Neutrophil (primary cell): ENCODE measurements around the gene APOBEC4.
A peak's percentile ranks its signal among the peaks of the same experiment; 100 is the strongest.

Experiments used
- H3K27ac ChIP-seq: fragments of 200-600 bp; sonication (generic); 2 replicates; pipeline ENCODE4 v1.5.1; 2016; ENCODE audit warnings: mild to moderate bottlenecking, moderate library complexity
- H3K27me3 ChIP-seq: fragments of 200-600 bp; sonication (generic); 2 replicates; pipeline ENCODE4 v1.6.0; 2016; ENCODE audit warnings: mild to moderate bottlenecking
- H3K36me3 ChIP-seq: fragments of 200-600 bp; sonication (generic); 2 replicates; pipeline ENCODE4 v1.5.1; 2017
- H3K4me1 ChIP-seq, 2 experiments: fragments of 200-600 bp in 1 of 2; sonication (generic) in 1 of 2; 1 replicate in 1 of 2; 2 replicates in 1 of 2; pipeline versions ENCODE4 v1.5.1 to v1.6.1; 2013 to 2016; ENCODE audit warnings: low read depth in 1 of 2, low read length in 1 of 2, mild to moderate bottlenecking in 1 of 2, moderate library complexity in 1 of 2; ENCODE audit not compliant: control insufficient read depth in 1 of 2, insufficient read depth in 1 of 2
- H3K4me3 ChIP-seq, 2 experiments: fragments of 200-600 bp in 1 of 2; sonication (generic) in 1 of 2; 1 replicate in 1 of 2; 2 replicates in 1 of 2; pipeline ENCODE4 v1.5.1; 2013 to 2016; ENCODE audit warnings: low read depth in 1 of 2, low read length in 1 of 2, mild to moderate bottlenecking in 1 of 2, moderate library complexity in 1 of 2
- H3K9me3 ChIP-seq: fragments of 200-600 bp; sonication (generic); 2 replicates; pipeline ENCODE4 v1.5.1; 2016
- CTCF ChIP-seq: fragments of 200-600 bp; sonication (generic); IDR thresholded peaks from 2 replicates; pipeline ENCODE4 v1.5.1; 2016; ENCODE audit warnings: antibody characterized with exemption

The APOBEC4 gene

GRCh38 chr1:183600136-183600535 lies 53.0 kb downstream of the APOBEC4 start:
- no peaks in the 10 kb centered on the region for H3K9me3 ChIP-seq
- H3K36me3 ChIP-seq, result no peaks in the 10 kb centered on the region
- H3K4me1 ChIP-seq, result peaks cover 82 to 88% of the 10 kb centered on the region in 2 experiments
- no peak for TF ChIP-seq CTCF
- no peaks in the 10 kb centered on the region for H3K27me3 ChIP-seq
- peak overlapping the region in 1 of 2 experiments; percentile 64 for H3K4me3 ChIP-seq
- H3K27ac ChIP-seq, result peak overlapping the region; percentile 98

DNA sequence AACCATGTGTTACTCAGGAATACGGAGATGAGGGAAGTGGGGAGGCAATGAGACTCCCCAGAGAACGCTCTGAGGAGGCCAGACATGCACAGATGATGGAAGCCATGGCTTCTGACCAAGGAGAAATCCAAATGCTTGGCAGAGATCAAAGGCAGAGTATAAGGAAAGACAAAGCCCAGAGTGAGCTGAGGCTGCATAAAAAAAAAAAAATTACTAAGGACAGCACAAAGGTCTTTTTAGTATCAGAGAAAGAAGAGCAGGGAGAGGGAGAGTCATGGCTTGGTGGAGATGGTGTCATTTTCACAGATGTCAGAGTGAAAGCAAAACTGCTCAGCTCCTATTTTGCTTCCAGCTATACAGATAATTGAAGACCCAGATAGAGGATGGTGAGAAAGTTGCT lies 54.7 kb downstream of the APOBEC4 start:
- H3K4me1 ChIP-seq, result peaks cover 75 to 84% of the 10 kb centered on the region in 2 experiments
- no peaks in the 10 kb centered on the region for H3K36me3 ChIP-seq
- no peak for TF ChIP-seq CTCF
- H3K27ac ChIP-seq, result peak overlapping the region; percentile 98
- H3K27me3 ChIP-seq, result no peaks in the 10 kb centered on the region
- H3K9me3 ChIP-seq, result no peaks in the 10 kb centered on the region
- no peak overlapping the region for H3K4me3 ChIP-seq

DNA sequence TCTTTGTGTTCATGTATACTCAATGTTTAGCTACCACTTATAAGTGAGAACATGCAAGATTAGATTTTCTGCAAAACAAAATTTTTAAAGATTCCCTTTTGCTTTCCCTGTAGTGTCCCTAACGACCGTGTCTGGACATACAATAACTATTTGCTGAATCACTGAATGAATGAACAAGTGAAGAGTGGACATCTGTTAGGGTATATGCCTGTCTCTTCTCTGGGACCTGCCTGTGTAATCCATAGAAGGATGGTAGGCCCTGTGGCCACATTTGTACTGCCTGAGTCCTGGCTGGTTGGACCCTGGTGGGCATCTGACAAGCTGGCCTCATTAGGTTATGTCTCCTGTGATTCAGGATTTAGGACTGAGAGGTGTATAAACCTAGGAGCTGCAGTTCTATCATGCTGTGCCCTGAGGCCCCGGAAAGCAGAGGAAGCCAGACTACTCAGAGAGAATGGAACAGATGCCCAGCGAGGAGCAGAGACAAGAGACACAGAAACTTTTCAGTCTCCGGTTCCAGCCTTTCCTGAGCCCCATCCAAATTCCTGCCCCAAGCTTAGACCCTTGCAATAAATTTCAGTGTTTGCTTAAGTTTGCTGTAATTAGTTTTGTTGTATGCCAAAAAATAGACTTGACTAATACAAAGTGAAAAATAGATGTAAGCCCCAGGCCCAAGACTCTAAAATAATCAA lies 55.3 kb downstream of the APOBEC4 start:
- Histone ChIP-seq H3K27ac (peak overlapping the region; percentile 98), H3K9me3 (no peaks in the 10 kb centered on the region), H3K36me3 (no peaks in the 10 kb centered on the region), H3K4me1 (peaks cover 75 to 84% of the 10 kb centered on the region in 2 experiments), H3K27me3 (no peaks in the 10 kb centered on the region), H3K4me3 (no peak overlapping the region)
- no peak for TF ChIP-seq CTCF

DNA sequence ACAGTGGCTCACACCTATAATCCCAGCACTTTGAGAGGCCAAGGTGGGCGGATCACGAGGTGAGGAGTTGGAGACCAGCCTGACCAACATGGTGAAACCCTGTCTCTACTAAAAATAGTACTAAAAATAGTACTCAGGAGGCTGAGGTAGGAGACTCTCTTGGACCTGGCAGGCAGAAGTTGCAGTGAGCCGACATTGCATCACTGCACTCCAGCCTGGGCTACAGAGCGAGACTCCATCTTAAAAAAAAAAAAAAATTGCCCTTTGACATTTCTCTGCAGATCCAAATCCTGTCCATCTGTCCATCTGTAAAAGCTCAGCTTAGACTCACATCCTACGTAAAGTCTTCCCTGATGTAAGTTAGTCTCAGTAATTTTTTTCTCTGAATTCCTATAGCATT lies 56.6 kb downstream of the APOBEC4 start:
- Histone ChIP-seq H3K36me3 (no peaks in the 10 kb centered on the region), H3K27me3 (no peaks in the 10 kb centered on the region), H3K9me3 (no peaks in the 10 kb centered on the region), H3K27ac (peak overlapping the region; percentile 57), H3K4me3 (no peak overlapping the region), H3K4me1 (peaks cover 75 to 84% of the 10 kb centered on the region in 2 experiments)
- no peak for TF ChIP-seq CTCF
